OCI-M1 (cell line): Measurements from ENCODE around the gene SLC12A7.
"Not testable (repeated sequence)": the region's sequence is repeated elsewhere in the genome, so short reads cannot be mapped to it uniquely, and the experiment has no call there.

Experiments used
- DNase-seq: peaks from one replicate; lab custom pipeline; 2025; lab: John Stamatoyannopoulos, UW

SLC12A7 gene

GRCh38 chr5:1006656-1007071, 105.2 kb downstream of the SLC12A7 start:
- no peak for DNase-seq

GRCh38 chr5:1005904-1006655, 105.8 kb downstream of the SLC12A7 start:
- no peak for DNase-seq

DNA sequence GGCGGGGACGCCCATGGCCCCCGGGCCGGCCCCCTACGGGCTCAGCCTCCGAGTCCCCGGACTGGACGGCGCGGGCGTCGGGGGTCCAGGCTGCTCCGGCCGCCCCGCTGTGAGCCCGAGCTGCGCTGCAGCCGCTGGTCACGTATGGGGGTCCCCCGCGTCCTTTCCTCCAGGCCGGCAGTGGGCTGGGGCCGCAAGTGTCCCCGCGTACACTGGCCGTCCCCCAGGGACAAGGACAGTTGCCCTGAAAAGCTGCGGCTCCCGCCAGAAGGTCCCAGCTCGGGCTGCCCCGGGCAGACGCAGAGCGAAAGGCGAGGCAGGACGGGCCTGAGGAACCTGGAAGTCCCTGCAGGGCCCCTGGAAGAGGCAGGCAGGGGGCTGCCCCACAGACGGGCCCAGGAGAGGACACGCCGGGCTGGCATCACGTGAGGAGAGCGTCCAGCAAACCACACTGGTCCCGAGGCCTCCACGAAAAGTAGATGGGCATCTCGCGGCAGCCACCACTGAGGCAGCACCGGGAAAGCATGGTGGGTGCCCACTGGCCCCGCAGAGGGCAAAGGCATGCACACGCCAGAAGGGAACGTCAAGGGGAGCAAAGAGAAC, 106.5 kb downstream of the SLC12A7 start:
- DNase-seq, result no peak

DNA sequence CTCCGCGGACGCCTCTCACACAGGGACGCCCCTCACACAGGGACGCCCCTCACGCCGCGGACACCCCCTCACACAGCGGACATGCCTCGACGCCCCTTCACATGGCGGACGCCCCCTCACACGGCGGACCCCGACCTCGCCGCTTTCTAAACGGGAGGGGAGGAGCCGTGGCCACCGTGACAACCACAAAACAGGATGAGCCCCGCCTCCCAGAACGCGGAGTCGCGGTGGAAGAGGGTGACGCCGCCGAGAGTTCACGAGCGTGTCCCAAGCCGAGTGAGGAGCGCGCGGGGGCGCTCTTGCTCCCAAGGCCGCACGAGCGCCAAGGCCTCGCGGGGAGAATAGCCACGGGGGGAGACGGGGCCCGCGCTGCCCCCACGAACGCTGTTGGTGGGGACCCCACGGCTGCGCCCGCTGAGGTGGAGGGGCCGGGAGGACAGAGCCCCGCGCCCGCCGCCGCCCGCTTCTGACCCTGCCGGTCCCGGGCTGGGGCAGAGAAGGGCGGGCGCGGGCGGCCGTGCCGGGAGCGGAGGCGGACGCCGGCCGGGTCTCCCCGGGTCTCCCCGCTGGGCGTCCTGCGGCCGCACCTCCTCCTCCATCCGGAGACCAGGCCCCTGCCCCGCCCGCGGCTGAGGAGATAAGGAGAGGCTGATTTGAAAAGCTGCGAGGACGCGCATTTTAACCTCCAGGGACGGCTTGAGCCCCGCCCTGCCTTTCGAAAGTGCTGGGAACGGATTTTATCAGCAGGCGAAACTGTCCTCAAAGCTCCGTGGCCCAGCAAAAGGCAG, 107.2 kb downstream of the SLC12A7 start:
- DNase-seq, result peak; percentile 90

- DNase-seq, result no peak
These were observed 108.4 kb downstream of the SLC12A7 start for GRCh38 chr5:1003296-1003937.

DNA sequence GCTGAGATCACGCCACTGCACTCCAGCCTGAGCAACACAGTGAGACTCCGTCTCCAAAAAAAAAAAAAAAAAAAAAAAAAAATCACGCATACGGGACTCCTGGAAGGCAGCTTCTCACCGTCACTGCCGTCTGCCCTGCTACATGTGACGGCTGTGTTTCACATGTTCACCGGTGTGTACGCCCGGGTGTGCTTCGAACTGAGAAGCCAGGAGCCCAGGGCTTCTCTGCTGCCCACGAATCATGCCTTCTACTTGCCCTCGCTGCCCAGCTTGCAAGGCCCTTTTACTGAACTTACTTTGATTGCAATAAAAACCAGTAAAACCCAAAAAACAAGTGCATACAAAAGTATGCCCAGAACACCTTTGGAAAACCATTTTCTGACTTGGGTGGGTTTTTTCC, 109.0 kb downstream of the SLC12A7 start:
- DNase-seq, result no peak

DNA sequence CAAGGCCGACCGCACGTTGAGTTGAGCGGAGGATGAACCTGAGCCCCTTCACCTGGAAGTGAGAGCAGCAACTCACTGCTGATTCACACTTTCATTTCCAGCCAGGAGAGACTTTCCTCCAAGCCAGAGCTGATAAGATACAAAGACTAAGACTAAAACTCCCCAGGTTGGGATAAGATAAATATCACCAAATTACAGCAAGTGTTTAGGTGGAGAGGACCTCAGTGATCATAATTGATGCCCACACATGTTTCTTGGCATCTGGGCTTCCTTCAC, 109.7 kb downstream of the SLC12A7 start:
- no peak for DNase-seq

GRCh38 chr5:1001406-1002270, 110.2 kb downstream of the SLC12A7 start:
- DNase-seq, result no peak

DNA sequence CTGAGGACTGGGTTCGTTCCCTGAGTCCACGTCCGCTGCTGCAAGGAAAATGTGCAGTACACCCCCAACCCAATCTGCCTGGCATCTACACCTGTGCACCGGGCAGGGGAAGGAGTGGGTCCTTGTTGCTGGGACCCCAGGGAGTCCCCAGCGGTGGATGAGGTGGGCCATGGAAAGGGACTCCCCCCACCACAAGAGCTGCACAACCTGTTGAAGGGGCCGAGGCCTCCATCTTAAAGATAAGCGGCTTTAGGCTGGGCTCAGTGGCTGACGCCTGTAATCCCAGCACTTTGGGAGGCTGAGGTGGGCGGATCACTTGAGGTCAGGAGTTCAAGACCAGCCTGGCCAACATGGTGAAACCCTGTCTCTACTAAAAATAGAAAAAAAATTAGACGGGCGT, 111.0 kb downstream of the SLC12A7 start:
- DNase-seq, result not testable (repeated sequence)
